HG03378 (cell line): Measurements from ENCODE around the gene EDC4.

Experiments
- ATAC-seq: cut with Tn5 transposase; IDR thresholded peaks from one replicate; pipeline ENCODE4 v1.9.1; 2021; ENCODE audit warnings: mild to moderate bottlenecking, moderate library complexity; ENCODE audit not compliant: unreplicated experiment

EDC4 gene

DNA sequence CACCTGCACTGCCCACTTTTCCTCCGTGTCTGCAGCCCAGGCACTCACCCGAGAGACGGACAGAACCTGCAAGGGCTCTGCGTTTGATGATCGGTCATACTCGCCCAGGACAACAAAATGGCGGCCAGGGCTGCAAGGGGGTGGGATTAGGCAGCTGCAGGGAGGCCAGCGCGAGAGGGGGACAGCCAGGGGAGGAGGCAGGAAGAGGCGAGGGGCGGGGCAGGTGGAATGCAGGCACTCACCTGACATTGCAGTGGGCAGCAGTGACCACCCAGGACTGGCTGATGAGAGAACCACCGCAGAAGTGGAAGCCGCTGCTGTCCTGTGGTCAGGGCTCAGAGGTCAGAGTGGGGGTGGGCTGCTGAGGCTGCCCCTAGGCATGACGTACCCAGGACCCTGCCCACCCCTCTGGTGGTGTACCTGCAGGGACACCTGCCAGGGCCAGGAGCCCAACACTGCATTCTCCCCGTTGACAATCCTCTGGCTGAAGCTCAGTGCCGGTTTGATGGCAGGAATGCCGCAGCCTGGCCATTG is 57.9 kb downstream of the EDC4 start:
- ATAC-seq, result no peak
